GM18907 (cell line): ENCODE results near the gene PCBP3.
"Not testable (repeated sequence)": the region's sequence is repeated elsewhere in the genome, so short reads cannot be mapped to it uniquely, and the experiment has no call there.

Experiments used
- ATAC-seq: cut with Tn5 transposase; IDR thresholded peaks from one replicate; pipeline ENCODE4 v1.9.1; 2021; ENCODE audit warnings: mild to moderate bottlenecking, moderate library complexity; ENCODE audit not compliant: unreplicated experiment

Gene PCBP3

DNA sequence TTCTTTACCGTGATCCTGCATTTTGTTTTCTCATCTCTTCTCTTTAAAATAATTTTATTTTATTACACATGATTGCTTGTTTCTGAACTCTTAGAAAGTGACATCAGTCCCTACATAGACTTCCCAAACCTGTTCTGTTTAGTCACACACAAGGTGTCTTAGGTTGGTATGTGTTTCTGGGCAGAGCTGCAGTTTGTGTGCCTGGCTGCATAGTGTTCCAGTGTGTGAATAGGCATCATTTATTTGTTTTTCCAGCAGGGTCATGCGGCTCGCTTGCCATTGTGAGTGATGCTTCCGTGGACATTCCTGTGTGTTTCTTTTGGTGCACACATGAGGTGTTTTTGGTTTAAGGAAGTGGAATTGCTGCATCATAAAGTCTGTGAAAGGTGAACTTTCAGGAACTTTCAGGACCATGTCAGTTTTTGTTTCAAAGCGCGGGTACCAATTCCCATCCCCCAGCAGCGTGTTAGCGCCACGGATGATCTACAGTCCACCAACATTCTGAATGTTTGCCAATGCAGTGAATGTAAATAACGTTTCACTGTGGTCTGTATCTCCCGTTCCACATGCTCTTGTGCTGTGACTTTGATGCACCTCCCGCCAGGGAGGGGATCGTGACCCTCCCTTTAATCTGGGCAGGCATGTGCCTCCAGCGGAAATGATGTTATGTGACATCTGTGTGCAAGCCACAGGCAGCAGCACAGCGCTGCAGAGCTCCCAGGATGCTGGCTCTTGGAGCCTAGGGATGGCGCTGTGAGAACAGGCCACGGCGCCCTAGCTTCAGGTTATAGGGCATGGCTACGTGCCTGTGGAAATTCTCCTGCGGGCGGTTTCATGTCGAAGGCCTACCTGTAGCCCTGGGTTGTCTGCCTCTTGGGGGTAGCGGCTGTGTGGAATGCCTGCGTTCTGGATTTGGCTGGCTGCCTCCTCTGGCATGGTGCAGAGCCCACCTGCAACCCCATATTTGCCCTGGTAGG, 193.5 kb downstream of the PCBP3 start:
- ATAC-seq: no peak

DNA sequence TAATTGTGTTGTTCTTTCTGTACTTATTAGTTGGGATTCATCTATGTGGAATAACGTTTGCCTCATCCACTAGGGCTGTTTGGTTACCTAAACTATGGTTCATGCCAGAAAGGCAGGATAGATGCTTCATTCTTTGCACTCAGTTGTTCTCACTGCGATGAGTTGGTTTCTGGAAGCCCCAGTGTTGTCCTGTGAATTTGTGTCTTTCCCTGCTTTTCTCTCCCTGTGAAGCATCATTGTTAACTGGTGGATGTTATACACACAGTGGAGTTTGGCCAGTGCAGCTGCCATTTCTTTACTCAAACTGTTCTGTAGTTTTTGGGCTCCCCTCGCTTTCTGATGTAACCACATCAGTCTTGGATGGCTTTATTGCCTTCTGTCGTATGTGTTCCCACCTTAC, 194.4 kb downstream of the PCBP3 start:
- no peak for ATAC-seq

DNA sequence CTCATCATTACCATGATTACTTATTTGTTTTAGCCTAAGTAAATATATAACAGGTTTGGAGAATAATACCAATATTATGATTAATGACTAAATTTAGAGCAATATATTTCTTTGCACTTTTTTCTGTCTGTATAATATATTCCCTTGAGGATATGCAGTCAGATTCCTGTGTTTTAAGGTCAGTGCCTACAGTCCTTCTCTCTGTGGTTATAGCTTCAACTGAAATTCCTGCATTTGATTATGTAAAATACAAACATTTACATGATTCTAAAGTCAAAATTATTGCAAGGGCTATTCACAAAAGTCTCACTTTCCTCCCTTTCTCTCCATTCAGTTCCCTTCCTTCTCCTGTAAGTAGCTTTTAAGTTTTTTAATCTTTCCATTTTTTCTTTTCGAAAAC, 195.1 kb downstream of the PCBP3 start:
- ATAC-seq: no peak

DNA sequence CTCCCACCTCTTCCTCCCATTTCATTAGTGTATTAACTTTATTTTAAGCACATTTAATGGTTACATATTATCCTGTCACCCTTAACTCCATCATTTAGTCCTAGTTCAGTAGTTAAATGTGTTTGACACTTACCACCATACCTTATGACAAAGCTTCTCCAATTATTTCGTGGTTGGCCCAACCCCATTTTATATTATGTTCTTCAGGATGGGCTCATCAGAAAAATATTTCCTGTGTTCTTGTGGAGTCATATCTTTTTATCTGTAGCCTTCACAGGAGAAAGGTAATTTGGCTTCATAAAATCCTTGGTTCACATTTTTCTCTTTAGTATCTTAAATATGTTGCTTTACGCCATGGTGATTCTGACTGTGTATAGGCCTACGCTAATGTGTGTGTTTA, 195.7 kb downstream of the PCBP3 start:
- ATAC-seq: no peak

DNA sequence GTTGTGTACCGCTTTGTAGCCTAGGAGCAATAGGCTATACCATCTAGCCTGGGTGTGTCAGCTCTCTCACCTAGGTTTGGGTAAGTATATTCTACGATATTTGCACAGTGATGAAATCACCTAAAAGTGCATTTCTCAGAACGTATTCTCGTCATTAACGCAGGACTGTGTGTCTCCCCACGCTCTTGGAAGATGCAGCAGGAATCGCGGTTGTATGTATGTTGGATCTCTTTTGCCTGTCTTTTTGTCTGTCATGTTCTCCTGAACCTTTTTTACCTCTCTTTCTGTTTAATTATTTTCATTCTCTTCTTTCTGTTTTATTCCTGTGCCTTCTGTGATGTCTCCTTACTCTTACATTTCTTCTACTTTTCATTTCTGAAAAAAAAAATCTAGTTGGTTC, 197.5 kb downstream of the PCBP3 start:
- no peak for ATAC-seq

DNA sequence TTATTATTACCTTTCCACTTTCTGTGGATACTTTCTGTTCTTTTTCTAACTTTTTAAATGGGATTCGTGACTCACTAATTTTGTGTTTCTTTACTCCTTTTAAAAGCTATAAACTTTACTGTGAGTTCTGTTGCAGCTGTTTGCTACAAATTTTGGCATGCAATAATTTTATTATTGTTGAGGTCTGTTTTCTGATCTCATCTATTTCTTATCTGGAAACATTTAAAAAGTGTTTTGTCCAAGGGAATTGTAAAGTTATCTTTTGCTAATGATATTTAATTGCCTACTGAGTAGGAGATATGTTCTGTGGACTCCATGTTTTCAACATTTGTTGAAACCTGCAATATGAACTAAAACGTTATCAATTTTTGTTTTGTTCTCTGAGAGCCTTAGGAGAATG, 199.9 kb downstream of the PCBP3 start:
- ATAC-seq: no peak

DNA sequence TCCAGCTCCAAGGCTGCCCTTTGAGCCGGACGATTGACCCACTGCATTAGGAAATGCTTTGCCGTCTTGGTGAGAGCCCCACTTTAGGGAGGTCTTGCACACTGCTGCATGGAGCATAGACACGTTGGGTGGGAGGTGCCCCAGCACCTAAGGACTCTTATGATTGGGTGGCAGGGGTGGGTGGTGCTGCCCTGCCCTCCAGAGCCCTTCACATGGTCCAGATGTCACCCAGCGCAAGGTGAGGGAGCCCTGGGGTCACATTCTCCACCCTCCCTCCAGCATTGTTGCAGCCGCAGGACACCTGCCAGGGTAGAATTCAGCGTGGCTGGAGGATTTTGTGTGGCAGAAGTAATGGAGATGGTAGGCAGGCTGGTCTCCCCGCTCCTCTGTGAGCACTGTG, 200.7 kb downstream of the PCBP3 start:
- ATAC-seq: no peak

DNA sequence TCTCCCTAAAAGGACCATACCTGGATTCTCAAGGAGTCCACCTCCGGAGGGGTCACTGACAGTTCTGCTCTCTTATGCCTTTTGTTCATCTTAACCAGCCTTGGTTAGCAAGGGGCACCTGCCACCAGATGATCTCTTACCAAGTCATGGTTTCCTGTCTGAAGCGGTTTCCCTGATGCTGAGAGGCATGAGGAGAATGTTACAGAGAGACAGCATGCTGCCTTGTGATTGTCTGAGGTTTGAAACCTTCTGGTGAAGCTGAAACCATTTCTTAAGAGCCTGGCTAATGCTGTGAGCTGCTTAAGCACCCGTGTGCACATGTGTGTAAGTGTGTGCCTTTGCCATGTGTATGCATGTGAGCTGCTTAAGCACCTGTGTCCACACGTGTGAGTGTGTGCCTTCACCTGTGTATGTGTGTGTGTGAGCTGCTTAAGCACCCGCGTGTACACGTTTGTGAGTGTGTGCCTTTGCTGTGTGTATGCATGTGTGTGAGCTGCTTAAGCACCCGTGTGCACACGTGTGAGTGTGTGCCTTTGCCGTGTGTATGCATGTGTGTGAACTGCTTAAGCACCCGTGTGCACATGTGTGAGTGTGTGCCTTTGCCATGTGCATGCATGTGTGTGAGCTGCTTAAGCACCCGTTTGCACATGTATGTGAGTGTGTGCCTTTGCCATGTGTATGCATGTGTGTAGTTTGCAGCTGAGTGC, 201.7 kb downstream of the PCBP3 start:
- ATAC-seq: no peak

DNA sequence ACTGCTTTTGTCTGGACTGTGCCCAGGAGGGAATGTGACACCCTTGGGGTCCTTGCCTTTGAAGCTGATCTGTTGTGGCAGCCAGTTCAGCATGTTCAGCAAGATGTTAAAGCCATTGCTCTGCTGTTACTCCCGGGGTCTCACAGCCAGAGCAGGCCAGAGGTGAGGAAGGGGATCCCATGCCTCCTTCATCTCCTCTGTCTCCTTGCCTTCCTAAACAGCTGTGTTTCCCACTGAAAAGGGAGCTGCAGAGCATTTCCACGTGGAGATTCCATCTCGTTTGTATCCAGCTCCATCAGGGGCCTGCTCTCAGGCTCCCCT, 202.2 kb downstream of the PCBP3 start:
- no peak for ATAC-seq

DNA sequence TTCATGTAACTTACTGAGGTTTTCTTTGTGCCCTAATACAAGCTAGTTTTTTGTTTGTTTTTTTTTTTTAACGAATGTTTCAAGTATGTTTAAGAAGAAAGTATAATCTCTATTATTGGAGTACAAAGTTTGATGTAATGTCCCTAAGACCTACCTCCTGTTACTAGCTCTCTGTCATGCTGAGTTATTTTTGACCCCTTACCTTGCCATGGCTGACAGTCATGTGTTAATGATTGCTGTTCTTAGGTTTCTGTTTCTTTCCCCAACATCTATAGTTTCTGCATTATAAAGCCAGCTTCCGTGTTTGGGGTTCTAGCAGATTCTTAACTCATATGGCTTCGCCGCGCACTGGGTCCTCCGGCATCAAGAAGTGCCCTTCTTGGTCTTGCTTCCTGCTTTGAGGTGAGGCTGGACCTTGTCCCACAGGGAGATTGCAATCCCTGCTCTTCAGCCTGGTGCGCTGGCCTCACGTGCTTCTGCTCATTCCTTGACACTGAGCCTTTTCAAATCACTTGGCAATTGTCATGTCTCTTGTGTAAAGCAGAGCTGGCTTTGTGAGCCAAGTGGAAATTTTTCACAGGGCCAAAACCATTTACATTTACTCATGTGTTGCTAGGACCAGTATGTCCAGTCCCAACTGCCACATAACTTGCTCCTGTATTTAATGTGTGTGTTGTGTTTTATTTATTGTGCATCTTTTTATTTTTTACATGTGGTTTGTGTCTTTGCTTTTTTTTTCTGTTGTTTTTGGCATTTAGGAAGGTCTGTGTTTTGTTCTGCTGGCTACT, 203.0 kb downstream of the PCBP3 start:
- ATAC-seq: no peak

DNA sequence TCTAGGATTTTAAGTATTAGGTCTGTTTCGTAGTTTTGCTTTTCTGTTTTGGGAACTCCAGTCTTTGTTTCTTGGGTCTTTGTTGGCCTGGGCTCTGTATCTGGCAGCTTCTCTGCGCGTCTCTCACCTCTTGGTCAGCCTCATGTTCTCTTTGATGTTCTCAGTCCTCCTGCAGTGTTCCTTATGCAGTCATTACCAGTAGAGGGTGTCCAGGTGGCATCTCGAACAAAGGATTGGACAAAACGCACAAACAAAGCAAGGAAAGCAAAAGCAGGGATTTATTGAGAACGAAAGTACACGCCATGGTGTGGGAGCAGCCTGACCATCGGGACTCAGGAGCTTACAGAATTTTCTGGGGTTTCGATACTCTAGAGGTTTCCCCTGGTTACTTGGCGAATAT, 204.3 kb downstream of the PCBP3 start:
- no peak for ATAC-seq

DNA sequence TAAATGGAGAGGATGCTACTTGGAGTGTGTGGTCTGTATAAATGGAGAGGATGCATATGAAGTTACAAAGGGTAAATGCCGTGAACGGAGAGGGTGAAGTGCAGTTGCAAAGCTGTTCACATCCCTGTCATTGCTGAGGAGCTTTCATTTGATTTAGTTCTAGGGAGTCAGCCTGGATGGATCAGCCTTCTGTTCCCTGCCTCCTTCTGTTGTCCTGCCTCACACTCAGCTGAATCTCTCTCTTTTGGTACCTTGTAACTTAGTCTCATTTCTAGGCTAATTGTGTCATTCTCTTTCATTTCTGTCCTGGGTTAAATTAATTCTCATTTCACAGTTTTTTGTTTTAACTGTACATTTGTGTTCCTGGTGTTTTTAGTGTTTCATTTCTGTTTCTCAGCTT, 204.8 kb downstream of the PCBP3 start:
- ATAC-seq: no peak

DNA sequence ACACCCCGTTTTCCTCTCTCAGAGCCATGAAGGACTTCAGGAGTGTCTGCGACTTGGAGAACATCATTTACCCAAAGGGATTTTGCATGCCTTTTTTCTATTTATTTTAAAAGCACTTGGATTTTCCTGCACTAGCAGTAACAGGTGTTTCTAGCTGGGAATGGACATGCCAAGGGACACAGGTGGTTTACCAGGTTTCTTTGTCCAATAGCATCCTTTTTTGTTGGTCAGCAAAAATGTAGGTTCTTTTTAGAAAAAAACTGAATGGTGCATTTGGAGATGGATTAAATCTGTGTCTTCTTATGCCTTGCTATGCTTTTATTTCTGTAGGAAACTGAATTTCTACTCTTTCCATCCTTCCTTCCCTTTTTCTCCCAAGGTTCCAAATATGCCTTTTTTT, 205.3 kb downstream of the PCBP3 start:
- no peak for ATAC-seq

DNA sequence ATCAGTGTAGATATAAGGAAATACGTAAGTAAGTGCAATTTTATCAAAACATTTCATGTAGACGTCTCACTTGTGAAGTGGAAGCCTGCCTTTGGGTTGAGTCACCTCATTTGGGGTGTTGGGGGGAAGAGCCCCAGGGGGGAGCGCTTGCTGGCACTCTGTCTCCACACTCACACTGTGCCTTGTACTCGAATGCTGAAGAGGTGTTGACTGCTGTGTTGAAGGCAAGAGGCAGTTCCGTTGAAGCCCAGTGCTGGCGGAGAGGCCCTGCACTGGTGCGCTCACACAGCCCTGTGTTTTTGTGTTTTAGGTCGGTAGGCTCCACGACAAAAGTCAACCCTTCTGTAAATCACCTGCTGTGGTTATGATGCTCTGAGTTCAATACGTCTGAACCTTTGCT, 206.1 kb downstream of the PCBP3 start:
- ATAC-seq: no peak

DNA sequence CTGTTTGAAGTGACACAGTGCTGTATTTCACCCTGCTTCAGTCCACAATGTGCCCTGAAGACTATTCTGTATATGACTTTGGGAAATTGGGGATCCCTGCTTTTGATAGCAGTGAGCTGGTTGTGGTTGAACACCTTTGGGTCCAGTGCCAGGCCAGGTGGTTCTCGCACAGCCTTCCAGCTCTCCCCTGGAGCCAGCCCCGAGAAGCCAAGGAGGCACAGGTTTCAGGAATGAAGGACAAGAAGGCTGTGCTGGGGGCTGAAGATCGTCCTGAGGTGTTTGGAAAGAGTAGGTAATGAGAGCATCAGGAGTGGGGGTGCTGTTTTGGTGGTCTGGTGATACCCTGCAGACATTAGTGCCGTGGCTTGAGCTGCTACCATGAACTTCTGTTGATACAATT, 206.7 kb downstream of the PCBP3 start:
- no peak for ATAC-seq

DNA sequence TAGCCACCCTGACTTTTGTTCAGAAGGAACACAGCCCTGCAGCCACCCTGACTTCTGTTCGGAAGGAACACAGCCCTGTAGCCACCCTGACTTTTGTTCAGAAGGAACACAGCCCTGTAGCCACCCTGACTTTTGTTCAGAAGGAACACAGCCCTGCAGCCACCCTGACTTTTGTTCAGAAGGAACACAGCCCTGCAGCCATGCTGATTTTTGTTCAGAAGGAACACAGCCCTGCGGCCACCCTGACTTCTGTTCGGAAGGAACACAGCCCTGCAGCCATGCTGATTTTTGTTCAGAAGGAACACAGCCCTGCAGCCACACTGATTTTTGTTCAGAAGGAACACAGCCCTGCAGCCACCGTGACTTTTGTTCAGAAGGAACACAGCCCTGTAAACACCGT, 208.9 kb downstream of the PCBP3 start:
- not testable (repeated sequence) for ATAC-seq

DNA sequence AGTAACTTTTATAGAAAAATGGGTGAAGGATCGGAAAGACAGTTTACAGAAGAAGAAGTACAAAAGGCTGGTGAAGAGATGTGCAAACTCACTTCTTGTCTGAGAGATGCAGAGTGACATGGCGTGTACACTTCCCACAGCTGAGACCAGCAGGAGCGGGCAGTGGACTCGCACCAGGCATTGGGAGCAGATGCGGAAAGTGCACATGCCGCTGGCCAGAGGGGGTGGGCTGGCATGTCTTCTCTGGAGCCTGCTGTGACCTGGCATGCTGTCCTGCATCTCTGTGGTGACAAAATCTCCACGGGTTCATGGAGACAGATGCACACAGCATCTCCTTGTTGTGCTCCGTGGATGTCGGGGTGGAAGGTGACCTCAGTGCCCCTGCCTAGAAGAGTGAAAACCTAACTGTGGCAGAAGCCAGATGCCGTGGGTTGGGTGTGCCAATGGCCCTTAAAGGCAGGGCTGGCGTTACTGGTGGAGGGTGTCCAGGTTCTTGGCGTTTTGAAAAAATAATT, 209.4 kb downstream of the PCBP3 start:
- ATAC-seq: no peak

DNA sequence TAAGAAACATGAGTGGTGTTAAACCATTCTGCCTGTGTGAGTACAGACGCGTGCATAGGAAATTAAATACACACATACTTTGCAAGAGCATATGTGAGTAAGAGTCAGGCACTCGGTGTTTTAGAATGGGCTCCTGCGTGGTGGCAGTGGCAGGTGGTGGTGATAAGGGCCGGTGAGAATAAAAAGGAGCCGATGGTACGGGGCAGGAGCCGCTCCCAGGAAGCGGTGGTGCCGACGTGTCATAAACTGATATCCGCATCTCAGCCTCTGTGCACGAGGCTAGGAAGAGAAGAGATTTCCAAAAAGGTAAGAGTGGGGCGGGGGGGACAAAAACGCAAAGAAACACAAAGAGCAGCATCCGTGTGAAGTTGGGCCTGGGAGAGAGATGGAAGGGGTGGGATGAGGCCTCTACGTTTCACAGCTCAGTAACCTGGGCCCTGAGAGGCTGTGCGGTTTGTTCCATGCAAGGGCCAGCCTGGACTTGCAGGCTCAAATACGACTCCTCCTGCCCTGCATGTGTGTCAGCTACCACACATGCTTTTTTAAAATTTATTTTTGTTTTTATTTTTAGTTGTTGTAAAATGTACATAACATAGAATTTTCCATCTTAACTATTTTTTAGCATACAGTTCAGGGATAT, 210.3 kb downstream of the PCBP3 start:
- ATAC-seq: no peak

DNA sequence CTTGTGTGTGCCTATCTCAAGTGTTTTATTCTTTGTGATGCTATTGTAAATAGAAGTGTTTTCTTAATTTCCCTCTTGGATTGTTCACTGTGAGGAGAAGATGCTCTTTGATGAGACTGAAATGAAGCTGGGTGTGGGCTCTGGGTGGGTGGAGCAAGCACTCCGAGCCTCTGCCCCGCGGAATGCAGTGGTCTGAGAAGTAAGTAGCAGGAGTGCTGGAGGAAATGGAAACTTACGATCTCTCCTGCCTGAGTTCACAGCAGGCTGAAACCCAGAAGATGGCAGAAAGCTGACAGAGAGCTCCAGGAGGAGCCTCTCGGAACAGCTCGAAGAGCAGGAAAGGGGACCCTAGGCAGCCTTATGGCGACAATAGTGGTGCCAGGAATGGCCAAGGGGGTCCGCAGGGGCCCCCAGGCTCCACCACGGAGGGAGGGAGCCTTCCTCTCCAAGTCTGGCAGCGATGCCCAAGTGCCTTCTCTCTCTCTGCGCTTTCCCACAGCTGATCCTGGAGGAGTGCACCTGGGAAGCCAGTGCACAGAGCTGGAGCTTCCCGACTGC, 211.2 kb downstream of the PCBP3 start:
- no peak for ATAC-seq

DNA sequence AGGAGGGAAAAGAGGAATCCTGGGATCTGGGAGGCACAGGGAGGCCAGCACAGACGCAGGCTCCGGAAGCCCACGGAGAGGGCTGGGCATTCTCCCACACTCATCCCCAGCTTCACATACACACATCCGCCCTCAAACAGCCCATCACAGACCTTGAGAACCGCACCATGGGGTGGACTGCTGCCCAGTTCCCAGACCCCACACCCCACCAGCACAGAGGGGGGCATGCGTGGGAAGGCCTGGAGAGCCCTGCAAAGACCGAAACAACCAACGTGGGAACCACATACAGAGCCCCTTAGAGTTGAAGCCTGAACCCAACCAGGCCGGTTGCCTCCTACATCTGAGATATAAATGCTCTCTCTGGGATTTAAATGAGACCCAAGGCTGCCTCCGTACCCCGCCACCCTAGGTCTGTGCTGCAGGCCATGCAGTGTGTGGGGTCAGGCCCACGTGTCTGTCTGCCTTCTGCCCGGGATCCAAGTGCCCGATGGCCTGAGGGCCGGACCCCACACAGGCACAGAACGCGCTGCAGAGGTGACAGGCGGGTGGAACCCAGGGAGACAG, 211.8 kb downstream of the PCBP3 start:
- ATAC-seq: no peak
